Measurements from ENCODE around the gene LRRK1.

GRCh38 chr15:100981086-100981485, 61.9 kb downstream of the LRRK1 start:
- TF ChIP-seq POLR2A (IDR thresholded peaks at IDR 0.05) = no peak
- TF ChIP-seq, protein P1, sequence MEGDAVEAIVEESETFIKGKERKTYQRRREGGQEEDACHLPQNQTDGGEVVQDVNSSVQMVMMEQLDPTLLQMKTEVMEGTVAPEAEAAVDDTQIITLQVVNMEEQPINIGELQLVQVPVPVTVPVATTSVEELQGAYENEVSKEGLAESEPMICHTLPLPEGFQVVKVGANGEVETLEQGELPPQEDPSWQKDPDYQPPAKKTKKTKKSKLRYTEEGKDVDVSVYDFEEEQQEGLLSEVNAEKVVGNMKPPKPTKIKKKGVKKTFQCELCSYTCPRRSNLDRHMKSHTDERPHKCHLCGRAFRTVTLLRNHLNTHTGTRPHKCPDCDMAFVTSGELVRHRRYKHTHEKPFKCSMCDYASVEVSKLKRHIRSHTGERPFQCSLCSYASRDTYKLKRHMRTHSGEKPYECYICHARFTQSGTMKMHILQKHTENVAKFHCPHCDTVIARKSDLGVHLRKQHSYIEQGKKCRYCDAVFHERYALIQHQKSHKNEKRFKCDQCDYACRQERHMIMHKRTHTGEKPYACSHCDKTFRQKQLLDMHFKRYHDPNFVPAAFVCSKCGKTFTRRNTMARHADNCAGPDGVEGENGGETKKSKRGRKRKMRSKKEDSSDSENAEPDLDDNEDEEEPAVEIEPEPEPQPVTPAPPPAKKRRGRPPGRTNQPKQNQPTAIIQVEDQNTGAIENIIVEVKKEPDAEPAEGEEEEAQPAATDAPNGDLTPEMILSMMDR (IDR thresholded peaks at IDR 0.05) = no peak
